Peyer's patch (tissue), 4 donors: Measurements from ENCODE around the gene GNAQ. TPM values are rescaled to one million over a fixed set of nuclear protein-coding genes. Genes with fewer than 3 reads are reported as not detected.
A peak's percentile ranks its signal among the peaks of the same experiment; 100 is the strongest.

Experiments
- DNase-seq, 3 donors: peaks; one replicate each; pipeline ENCODE4 v3.0.0-alpha.2; 2017 to 2019
- H3K27ac ChIP-seq, 4 donors: fragments of 200-600 bp; sonication (generic); one replicate each; pipeline ENCODE4 v1.5.1; 2016 to 2019
- H3K27me3 ChIP-seq, 2 donors: fragments of 200-600 bp; sonication (generic); one replicate each; pipeline ENCODE4 v1.5.1; 2019
- H3K36me3 ChIP-seq, 3 donors: fragments of 200-600 bp; sonication (generic); one replicate each; pipeline ENCODE4 v1.5.1; 2016 to 2019
- H3K4me1 ChIP-seq, 4 donors: fragments of 200-600 bp; sonication (generic); one replicate each; pipeline ENCODE4 v1.5.1; 2016 to 2019
- H3K4me3 ChIP-seq, 4 donors: fragments of 200-600 bp; sonication (generic); 1 replicate in 3 of 4; 2 replicates in 1 of 4; pipeline ENCODE4 v1.5.1; 2016 to 2019; ENCODE audit warnings: mild to moderate bottlenecking in 1 of 4
- H3K9me3 ChIP-seq, 4 donors: fragments of 200-600 bp; sonication (generic); one replicate each; pipeline ENCODE4 v1.5.1; 2016 to 2019; ENCODE audit warnings: mild to moderate bottlenecking in 1 of 4
- CTCF ChIP-seq, 6 experiments: fragments of 450-650 bp in 4 of 6; fragments of 200-600 bp in 2 of 6; sonication (generic) in 1 of 6; IDR thresholded peaks; one replicate each; pipeline ENCODE4 v1.5.1; 2017 to 2019; ENCODE audit warnings: antibody characterized with exemption in 6 of 6, mild to moderate bottlenecking in 3 of 6, moderate library complexity in 1 of 6
- POLR2A ChIP-seq, 2 donors: fragments of 450-650 bp; IDR thresholded peaks; one replicate each; pipeline ENCODE4 v1.5.1; 2017; ENCODE audit warnings: antibody characterized with exemption in 2 of 2, mild to moderate bottlenecking in 2 of 2, moderate library complexity in 2 of 2
- total RNA-seq, 4 donors: library from RNA; depleted of rRNA; stranded (reverse); fragments of >200 nt; gene quantifications; one replicate each; pipeline ENCODE4 v1.1.0, GENCODE V29; 2016

GNAQ gene
- total RNA-seq, 4 donors from 2014 or later: 28.7 to 45.4 (median 33.5) TPM

DNA sequence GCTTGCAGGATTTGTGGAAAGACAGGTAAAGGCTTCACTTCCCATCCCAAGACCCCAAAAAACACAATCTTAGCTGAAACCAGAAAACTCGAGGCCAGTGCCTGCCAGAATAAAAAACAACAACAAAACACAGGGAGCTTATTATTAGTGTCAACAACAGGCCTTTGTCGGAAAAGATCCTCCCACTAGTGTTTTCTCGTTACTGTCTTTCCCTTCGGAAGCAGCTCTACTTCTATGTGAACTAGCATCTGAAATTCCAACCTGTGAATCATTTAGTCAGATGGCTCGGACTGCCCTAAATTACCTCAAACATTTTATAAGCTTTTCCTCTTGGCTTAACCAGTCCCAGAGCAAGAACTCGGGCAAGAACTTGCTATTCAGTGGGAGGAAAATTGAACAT lies 261.3 kb downstream of the GNAQ start:
- Histone ChIP-seq H3K4me1 (no peaks in the 10 kb centered on the region), H3K9me3 (no peaks in the 10 kb centered on the region), H3K4me3 (no peak overlapping the region), H3K27me3 (no peaks in the 10 kb centered on the region), H3K36me3 (no peaks in the 10 kb centered on the region), H3K27ac (no peak overlapping the region)
- no peak for DNase-seq
- TF ChIP-seq CTCF (IDR thresholded peaks at IDR 0.05): no peak
- TF ChIP-seq POLR2A (IDR thresholded peaks at IDR 0.05): no peak

DNA sequence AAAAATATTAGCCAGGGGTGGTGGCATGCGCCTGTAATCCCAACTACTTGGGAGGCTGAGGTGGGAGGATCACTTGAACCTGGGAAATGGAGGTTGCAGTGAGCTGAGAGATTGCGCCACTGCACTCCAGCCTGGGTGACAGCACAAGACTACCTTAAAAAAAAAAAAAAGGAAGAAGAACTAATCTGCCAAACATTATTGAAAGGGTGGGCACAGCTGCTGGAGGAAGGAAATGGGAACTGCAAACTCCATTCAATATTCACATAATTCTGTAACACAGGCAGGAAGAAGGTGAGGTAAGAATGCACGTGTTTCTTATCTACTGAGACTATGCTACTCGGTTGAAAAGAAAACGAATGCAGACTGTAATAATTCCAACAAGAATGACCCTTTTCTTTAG lies 262.4 kb downstream of the GNAQ start:
- Histone ChIP-seq H3K4me1 (no peaks in the 10 kb centered on the region), H3K36me3 (no peaks in the 10 kb centered on the region), H3K27me3 (no peaks in the 10 kb centered on the region), H3K27ac (no peak overlapping the region), H3K9me3 (no peaks in the 10 kb centered on the region), H3K4me3 (no peak overlapping the region)
- DNase-seq: no peak
- TF ChIP-seq CTCF (IDR thresholded peaks at IDR 0.05) (no peak), POLR2A (IDR thresholded peaks at IDR 0.05) (no peak)

- H3K9me3 ChIP-seq: no peaks in the 10 kb centered on the region
- no peak overlapping the region for H3K4me3 ChIP-seq
- TF ChIP-seq POLR2A (IDR thresholded peaks at IDR 0.05): no peak
- TF ChIP-seq CTCF (IDR thresholded peaks at IDR 0.05): no peak
- H3K27ac ChIP-seq: no peak overlapping the region
- no peaks in the 10 kb centered on the region for H3K36me3 ChIP-seq
- no peaks in the 10 kb centered on the region for H3K27me3 ChIP-seq
- DNase-seq: no peak
- H3K4me1 ChIP-seq: no peaks in the 10 kb centered on the region
Observed at GRCh38 chr9:77766587-77766986, 265.0 kb downstream of the GNAQ start.

DNA sequence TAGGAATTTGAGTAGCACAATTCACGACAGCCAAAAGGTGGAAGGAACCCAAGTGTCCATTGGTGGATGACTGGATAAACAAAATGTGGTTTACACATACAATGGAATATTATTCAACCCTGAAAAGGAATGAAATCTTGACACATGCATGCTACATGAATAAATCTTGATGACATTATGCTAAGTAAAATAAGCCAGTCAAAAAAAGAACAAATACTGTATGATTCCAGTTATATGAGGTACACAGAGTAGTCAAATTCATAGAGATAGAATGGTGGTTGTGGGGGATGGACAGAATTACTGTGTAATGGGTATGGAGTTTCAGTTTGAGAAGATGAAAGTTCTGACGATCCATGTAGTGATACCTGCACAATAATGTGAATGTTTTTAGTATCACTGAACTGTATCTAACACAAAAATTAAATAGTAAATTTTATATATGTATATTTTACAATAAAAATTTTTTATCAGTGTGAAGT lies 265.8 kb downstream of the GNAQ start:
- H3K27ac ChIP-seq: no peak overlapping the region
- H3K4me3 ChIP-seq: no peak overlapping the region
- no peaks in the 10 kb centered on the region for H3K4me1 ChIP-seq
- H3K27me3 ChIP-seq: no peaks in the 10 kb centered on the region
- DNase-seq: no peak
- H3K9me3 ChIP-seq: no peaks in the 10 kb centered on the region
- no peaks in the 10 kb centered on the region for H3K36me3 ChIP-seq
- TF ChIP-seq POLR2A (IDR thresholded peaks at IDR 0.05) (no peak), CTCF (IDR thresholded peaks at IDR 0.05) (no peak)

DNA sequence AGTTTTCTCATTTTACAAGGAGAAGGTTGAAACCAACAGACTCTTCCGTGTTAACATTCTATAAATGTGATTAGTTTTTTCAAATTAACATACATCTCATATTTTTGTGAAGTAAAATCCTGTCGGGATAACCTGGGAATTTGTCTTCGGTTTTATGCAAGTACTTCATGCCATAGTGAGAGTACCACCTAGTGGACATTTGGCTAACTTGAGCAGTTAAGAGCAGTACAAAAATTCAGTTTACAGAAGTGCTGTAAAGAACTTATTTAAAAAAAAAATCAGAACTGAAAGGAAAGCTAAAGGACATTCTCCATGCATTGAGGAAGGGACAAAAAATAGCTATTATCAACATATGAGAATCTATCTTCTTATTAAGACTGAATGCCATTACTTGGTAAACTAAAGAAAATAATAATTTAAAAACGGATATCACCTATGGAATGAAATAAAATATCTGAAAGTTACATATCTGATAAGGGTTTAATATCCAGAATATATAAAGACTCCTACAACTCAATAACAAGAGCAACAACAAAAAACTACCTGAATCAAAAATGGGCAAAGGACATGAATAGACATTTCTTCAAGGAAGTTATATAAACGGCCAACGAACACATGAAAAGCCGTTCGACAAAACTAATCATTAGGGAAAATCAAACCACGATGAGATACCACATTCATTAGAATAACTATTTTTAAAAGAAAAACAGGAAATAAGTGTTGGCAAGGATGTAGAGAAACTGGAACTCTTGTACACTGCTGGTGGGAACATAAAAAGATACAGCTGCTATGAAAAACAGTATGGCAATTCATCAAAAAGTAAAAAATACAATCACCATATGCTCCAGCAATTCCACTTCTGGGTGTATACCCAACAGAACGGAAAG lies 266.5 kb downstream of the GNAQ start:
- no peak for TF ChIP-seq POLR2A (IDR thresholded peaks at IDR 0.05)
- peak in 4 of 6 experiments; percentile 37 to 58 (median 49) for TF ChIP-seq CTCF (IDR thresholded peaks at IDR 0.05)
- H3K4me3 ChIP-seq: no peak overlapping the region
- no peaks in the 10 kb centered on the region for H3K27me3 ChIP-seq
- H3K4me1 ChIP-seq: no peaks in the 10 kb centered on the region
- no peaks in the 10 kb centered on the region for H3K9me3 ChIP-seq
- no peak overlapping the region for H3K27ac ChIP-seq
- H3K36me3 ChIP-seq: no peaks in the 10 kb centered on the region
- no peak for DNase-seq
